ENCODE data around the gene IFRD2.
A peak's percentile ranks its signal among the peaks of the same experiment; 100 is the strongest.

GRCh38 chr3:50337175-50337861 lies 45.1 kb upstream of the IFRD2 start:
- TF ChIP-seq MTA3 (IDR thresholded peaks at IDR 0.05; ENCODE audit: borderline replicate concordance): peak; percentile 71; the same call in 1 of the 2 replicates
- no peak for TF ChIP-seq CBFB (CRISPR knock-in tag; IDR thresholded peaks at IDR 0.05)
- no peak for TF ChIP-seq SP2 (IDR thresholded peaks at IDR 0.05; ENCODE audit: extremely low read depth, low read depth, low read length, poor library complexity, severe bottlenecking)
- TF ChIP-seq HNRNPLL (IDR thresholded peaks at IDR 0.05; ENCODE audit: low read depth, low read length, poor library complexity, severe bottlenecking): peak; percentile 55
- no peak for TF ChIP-seq ZNF431 (CRISPR knock-in tag; IDR thresholded peaks at IDR 0.05)
- peak in 1 of 2 experiments; percentile 71; a peak in 1 of 4 replicates for TF ChIP-seq SIN3A (IDR thresholded peaks at IDR 0.05; ENCODE audit: borderline replicate concordance in 2 of 2, control insufficient read depth in 1 of 2, low read depth in 2 of 2, low read length in 2 of 2)
- no peak for TF ChIP-seq ZNF12 (CRISPR knock-in tag; IDR thresholded peaks at IDR 0.05)
- TF ChIP-seq ZBTB49 (CRISPR knock-in tag; IDR thresholded peaks at IDR 0.05; ENCODE audit: borderline replicate concordance): no peak
- no peak for TF ChIP-seq ZFP1 (CRISPR knock-in tag; IDR thresholded peaks at IDR 0.05)
- TF ChIP-seq PTBP1 (IDR thresholded peaks at IDR 0.05; ENCODE audit: low read depth, low read length): no peak
- peak; percentile 84 for TF ChIP-seq POLR2A (conservative IDR thresholded peaks at IDR 0.05)
- no peak for TF ChIP-seq RNF219 (CRISPR knock-in tag; IDR thresholded peaks at IDR 0.05)
